HG03378 (cell line): ENCODE results near the gene CDX1.

ENCODE experiments used
- ATAC-seq: cut with Tn5 transposase; IDR thresholded peaks from one replicate; pipeline ENCODE4 v1.9.1; 2021; ENCODE audit warnings: mild to moderate bottlenecking, moderate library complexity; ENCODE audit not compliant: unreplicated experiment

The CDX1 gene

DNA sequence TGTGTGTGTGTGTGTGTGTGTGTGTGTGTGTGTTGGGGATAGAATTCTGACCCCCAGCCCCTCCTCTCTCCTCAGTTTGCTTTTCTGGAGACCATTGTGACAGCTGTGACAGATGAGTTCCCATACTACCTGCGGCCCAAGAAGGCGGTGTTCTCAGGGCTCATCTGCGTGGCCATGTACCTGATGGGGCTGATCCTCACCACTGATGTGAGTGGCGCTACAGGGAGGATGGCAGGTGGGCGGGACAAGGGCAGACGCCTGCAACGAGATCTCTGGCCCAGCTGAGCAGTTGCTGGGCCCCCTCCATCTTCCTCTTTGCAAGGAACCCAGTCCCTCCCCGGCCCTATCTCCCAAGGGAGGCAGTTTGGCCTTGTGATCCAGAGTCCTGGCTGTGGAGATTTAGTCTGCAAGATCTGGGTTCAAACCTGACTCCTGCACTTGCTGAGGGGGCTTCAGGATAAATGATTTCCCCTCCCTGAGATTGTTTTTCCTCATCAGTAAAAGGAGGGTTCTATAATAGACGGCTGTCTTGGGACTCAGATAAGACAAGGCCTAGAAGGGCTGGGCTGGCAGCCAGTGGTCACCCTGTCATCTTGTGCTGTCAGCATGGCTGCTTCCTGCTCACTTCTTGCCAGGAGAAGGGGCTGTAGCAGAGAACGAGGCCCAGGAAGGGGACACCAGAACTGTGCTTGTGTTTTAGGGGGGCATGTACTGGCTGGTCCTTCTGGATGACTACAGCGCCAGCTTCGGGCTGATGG is 37.4 kb downstream of the CDX1 start:
- no peak for ATAC-seq

DNA sequence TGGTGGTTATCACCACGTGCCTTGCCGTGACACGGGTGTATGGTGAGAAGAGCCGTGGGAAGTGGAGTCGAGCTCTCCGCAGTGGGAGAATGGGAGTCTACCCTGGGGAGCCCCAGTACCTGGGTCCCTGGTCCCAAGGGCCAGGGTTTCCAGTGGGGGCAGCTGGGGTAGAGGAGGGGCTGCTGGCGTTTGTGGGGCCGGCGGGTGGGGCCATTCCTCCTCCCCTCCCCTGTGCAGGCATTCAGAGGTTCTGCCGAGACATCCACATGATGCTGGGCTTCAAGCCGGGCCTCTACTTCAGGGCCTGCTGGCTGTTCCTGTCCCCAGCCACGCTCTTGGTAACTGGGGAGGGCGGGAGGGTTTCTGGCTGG is 38.0 kb downstream of the CDX1 start:
- ATAC-seq: no peak

- no peak for ATAC-seq
Observed at GRCh38 chr5:150206098-150206778, 39.7 kb downstream of the CDX1 start.

- no peak for ATAC-seq
Observed at GRCh38 chr5:150206779-150207115, 40.2 kb downstream of the CDX1 start.

GRCh38 chr5:150208187-150209098 is 41.9 kb downstream of the CDX1 start:
- ATAC-seq: no peak

DNA sequence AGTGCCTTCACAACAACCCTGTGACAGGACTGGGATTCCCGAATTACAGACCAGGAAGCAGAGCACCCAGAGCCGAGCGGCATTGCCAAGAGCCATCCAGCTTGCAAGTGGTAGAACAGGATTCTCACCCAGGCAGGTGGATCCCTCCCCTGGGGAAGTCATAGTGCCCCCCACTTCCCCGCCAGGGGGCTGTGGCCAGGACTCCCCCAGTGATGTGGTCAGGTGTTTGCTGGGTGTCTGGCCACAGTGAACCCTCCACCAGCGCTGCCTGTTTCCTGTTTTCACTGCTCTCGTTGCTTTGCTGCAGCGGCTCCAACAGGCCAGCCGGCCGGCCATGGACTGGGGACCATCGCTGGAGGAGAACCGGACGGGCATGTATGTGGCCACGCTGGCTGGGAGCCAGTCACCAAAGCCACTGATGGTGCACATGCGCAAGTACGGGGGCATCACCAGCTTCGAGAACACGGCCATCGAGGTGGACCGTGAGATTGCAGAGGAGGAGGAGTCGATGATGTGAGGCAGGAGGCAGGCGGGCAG is 42.6 kb downstream of the CDX1 start:
- no peak for ATAC-seq

DNA sequence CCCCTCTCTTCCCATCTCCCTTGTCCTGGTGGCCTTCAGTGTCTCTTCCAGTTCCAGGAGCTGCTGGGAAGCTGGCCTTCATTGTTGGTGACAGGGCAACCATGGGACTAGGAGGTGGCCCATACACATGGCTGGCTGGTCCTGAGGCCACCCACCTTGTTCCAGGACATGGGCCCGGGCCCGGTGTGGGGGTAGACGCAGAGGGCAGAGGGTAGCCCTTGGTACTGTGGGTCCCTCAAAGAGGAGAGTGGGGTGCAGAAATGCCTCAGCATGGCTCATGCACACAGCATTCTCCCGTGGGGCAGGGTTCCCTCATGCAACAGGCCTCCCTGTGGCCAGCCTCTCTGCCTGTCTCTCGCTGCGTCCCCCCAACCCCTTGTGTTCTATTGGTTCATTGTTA is 44.1 kb downstream of the CDX1 start:
- ATAC-seq: no peak

- no peak for ATAC-seq
Observed at GRCh38 chr5:150211156-150212030, 44.8 kb downstream of the CDX1 start.

GRCh38 chr5:150213530-150213929 is 47.0 kb downstream of the CDX1 start:
- no peak for ATAC-seq

DNA sequence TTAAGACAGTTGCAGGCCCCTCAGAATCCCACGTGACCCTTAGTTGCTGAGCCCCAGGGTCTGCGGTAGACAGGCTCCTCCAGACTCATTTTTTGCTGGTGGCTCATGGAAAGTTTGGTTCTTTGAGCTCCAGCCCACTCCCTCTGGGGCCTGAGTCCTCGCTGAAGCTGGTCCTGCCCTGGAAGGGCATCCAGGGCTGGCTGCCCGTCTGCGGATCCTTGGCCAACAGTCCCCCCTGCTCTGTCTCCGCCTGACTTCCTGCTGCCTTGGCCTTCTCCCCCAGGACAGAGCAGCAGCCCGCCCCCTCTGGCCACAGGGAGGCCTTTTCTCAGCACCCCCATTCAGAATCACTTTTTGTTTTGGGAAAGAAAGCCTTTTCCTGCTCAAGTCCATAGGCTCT is 47.7 kb downstream of the CDX1 start:
- ATAC-seq: no peak

- no peak for ATAC-seq
Observed at GRCh38 chr5:150215979-150216944, 49.7 kb downstream of the CDX1 start.

DNA sequence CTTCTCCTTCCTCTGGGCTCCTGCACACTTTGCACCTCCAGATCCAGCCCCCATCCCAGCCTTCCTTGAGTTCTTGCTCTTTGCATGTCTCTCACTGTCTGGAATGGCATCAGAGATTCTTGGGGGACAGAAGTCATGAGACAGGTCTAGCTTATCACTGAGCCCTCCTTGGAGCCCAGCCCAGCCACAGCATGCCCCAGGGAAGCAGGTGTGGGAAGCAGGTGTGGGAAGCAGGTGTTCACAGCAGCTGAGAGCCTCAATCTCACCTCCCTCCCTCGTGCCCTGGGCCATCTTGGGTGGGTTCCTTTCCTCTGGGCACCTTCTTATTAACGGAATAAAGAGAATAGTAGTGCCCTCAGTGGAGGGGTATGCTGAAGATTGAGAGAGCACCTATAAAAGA is 50.5 kb downstream of the CDX1 start:
- ATAC-seq: no peak

DNA sequence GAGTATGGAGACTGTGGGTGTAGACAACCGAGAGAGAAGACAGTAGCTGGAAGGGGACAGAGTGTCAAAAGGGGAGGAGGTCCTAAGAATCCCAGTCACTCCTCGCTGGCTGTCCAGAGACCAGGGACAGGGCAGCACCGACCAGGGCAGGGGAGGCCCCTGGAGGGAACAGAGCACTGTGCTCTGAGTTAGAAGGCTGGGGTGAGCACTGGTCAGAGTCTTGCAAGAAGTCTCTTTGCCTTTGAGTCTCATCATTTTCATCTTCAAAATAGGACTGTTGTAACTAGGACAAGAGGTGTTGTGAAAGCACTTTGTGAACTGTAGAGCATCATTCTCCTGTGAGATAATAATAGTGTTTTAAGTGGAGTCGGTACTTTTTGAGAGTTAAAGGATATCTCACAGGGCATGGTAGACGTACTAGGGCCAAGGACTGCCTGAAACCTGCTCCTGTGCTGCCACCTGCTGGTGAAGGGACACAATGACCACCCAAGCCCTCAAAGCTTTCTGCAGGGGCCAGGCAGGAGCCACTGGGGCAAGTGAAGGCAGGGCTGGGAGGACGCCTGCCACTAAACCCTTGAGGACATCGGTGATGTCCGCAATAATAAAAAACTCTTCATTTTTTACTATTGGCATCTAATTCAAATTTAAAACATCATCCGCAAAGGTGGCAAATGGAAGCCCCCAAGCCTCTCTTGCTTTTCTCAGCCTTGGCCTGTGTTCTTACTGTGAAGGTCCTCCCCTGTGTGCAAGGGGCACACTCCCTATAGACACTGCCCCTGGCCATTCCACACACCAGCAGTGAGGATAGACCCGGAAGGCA is 51.5 kb downstream of the CDX1 start:
- ATAC-seq: peak; percentile 87

DNA sequence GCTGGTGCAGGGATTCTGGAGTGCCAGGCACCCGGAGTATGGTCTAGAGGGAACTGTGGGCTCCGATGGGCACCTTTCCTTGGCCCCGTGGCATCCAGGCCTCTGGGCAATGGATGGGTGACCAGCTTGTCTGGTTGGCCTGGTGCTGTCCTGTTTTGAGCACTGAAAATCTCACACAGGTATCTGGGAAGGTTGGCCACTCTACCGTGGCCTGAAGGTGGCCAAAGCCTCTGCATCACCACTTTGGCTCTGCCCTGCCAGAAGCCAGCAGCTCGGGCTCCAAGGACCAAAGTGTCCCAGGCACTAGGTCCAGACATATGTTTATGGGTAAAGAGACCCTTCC is 52.1 kb downstream of the CDX1 start:
- no peak for ATAC-seq

DNA sequence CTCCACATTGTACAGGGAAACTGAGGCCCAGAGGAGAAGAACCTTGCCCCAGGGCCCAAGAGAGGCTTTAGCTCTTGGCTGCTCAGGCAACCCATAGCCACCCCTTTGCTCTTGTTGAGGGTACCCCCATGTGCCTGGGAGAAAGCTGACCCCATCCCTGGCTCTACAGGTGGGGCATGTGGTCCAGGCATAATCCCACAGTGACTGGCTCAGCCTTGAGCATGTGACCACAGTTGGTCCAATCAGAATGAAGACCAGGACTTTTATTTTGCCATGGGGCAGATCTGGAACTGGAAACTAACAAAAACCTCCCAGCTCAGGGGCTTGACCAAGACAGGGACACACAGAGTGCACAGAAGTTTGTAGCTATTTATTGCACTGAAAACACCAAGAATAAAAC is 52.6 kb downstream of the CDX1 start:
- no peak for ATAC-seq

- no peak for ATAC-seq
Observed at GRCh38 chr5:150219861-150220260, 53.3 kb downstream of the CDX1 start.

- ATAC-seq: no peak
Observed at GRCh38 chr5:150221471-150221870, 54.9 kb downstream of the CDX1 start.

DNA sequence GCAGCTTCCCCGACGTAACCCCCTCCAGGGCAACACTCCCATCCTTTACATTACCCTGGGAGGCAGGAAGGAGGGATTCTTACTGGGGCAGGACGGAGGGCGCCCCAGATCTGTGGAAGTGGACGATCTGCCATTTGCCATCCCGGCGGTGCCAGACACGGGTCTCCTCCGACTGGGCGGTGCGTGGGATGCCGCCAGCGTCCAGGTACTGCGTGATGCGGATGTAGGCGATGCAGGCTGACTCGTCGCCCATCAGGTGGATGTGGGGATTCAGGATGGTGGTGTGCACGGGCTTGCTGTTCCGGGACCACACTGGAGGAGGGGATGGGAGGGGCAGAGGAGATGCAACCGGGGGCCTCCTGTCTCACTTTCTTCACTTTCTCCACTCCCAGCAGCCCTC is 56.3 kb downstream of the CDX1 start:
- ATAC-seq: no peak

GRCh38 chr5:150223474-150223873 is 56.9 kb downstream of the CDX1 start:
- no peak for ATAC-seq
